SK-MEL-5 (cell line): ENCODE data around the gene LOXL3. TPM values are rescaled to one million over a fixed set of nuclear protein-coding genes. Genes with fewer than 3 reads are reported as not detected.
A peak's percentile ranks its signal among the peaks of the same experiment; 100 is the strongest.

Experiments used
- DNase-seq: peaks from one replicate; pipeline ENCODE4 v3.0.0-alpha.2; 2016; ENCODE audit warnings: low read depth, low spot score
- in situ Hi-C: cut with HindIII; loops from 2 replicates; pipeline ENCODE4 v1.10.0; 2016; ENCODE audit warnings: low sequenced_read_pairs, high pct_unique_total_duplicates, low pct_unique_long_range_greater_than_20kb
- total RNA-seq: library from RNA; depleted of rRNA; stranded (reverse); fragments of >200 nt; shearing (Covaris generic); gene quantifications from 2 replicates; pipeline ENCODE4 v1.2.3, GENCODE V29; 2014

Gene LOXL3
- total RNA-seq, 1 experiment from 2014 or later: 29.6 TPM

GRCh38 chr2:74522516-74522915 is 31.2 kb downstream of the LOXL3 start:
- in situ Hi-C loops: no loop called here
- DNase-seq: no peak

DNA sequence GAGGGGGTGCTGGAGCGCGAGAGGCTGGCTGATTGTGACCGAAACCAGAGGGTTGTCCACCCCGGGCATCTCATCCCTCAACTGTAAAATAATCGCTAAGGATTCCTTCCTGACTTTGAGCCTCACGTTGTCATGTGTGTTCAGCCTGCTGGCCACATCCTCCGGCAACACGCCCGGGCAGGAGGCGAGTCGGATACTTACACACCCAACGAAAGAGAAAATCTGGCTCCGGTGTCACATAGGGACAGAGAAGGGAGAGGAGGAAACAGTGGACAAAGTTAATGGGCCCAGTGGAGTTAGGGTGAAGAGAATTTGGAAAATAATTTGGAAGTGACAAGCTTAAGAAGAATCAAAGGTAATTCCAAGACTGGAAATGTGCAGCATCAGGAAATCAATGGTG is 37.1 kb downstream of the LOXL3 start:
- DNase-seq: no peak
- in situ Hi-C loops: no loop called here

GRCh38 chr2:74515981-74516633 is 37.6 kb downstream of the LOXL3 start:
- in situ Hi-C loops: no loop called here
- DNase-seq: no peak

- no peak for DNase-seq
- in situ Hi-C loops: no loop called here
These were observed 38.3 kb downstream of the LOXL3 start for GRCh38 chr2:74515271-74515980.

DNA sequence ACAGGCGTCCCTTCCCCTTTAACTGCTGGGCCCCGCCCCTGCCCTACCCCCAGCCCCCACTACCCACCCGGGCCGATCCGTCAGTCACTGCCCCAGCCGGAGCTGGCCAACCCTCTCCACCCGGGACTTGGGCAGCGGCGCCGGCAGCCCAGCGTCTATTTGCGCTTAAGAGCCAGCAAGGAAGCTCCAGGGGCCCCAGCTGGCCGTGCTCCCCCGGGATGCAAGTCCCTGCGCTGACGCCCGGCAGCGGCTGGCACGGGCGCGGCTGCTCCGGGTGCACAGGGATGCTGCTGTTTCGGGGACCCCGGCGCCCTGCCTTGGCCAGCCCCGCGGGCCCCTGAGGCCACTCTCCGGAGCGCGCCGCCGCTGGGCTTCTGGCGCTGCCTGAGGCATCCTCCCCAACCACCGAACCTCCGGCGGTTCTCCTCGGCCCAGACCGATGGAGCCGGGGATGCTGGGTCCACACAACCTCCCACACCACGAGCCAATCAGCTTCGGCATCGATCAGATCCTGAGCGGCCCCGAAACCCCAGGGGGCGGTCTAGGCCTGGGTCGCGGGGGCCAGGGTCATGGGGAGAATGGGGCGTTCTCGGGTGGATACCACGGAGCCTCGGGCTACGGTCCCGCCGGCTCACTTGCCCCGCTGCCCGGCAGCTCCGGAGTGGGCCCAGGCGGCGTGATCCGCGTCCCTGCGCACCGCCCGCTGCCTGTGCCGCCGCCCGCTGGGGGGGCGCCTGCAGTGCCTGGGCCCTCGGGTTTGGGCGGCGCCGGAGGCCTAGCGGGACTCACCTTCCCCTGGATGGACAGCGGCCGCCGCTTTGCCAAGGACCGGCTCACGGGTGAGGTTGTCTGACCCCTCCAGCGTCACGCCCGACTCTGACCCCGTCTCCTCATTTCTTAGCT is 39.1 kb downstream of the LOXL3 start, which contains the start of gene TLX2:
TSS of gene TLX2 (plus strand) at position 83 of the 903 bp plus-strand sequence. CDS start at position 440, 357 bp downstream.
- no peak for DNase-seq
- in situ Hi-C loops: no loop called here

DNA sequence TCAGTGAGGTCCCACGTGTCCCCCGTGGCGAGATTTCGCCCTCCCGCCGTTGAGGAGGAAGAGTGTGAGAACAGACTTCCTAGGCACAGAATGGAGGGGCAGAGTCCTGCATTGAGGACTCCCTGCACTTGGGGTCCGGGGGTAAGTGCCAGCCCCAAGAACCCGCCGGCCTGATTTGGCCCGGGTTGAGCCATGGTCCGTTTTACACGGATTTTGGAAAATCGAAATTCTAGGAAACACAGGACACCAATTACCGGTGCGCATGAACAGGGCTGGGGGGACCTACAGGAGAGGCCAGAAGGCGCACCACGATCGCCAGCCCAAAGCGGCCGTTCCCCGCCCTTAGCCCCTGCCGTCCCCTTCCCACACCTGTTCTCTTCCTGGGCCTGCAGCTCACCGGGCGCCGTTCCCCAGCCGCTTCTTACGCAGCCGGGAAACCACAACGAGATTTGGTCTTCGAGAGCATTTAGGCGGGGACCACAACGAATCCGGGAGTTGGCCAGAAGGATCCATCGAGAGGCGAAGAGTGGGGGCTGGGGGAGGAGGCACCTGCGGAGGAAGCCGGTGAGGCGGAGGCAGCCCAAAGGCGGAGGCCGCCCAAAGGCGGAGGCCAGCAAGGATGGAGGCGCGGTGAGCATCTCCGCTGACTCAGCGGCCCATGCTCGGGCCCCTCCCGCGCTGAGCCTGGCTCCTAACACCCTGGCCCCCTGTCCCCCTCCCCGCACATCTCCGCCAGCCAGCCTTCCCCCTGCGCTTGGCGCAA is 40.0 kb downstream of the LOXL3 start:
- no peak for DNase-seq
- in situ Hi-C loops: no loop called here

- DNase-seq: no peak
- in situ Hi-C loops: no loop called here
These were observed 40.8 kb downstream of the LOXL3 start for GRCh38 chr2:74512744-74513604.

DNA sequence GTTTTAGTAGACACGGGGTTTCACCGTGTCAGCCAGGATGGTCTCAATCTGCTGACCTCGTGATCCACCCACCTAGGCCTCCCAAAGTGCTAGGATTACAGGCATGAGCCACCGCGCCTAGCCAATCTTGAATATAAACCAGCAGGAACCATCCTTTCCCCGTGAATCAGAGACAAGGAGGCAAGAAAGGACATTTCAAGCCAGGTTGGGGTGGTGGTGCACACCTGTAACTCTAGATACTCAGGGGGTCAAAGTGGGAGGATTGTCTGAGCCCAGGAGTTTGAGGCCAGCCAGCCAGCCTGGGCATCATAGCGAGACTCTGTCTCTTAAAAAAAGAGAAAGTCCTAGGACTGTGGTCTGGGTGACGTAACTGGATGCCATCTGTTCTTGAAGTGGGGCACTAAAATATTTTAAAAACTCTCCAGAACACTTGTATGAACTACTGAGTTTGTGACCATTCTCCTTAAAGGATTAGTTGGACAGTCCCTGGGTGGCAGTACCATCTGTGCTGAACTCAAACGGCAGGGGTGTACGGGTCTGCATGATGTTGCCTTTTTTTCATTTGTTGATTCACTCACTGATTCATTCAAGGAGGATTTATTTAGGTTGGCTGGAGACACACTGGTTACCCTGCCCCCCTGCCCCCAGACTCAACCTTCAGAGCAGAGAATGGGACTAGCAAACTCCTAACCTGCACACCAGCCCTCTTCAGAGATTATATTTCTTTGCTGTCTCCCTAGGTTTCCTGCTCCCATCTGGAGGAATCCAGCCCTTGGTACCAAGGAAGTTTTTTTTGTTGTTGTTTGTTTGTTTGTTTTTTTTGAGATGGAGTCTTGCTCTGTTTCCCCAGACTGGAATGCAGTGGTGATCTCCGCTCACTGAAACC is 42.4 kb downstream of the LOXL3 start:
- no peak for DNase-seq
- in situ Hi-C loops: no loop called here

- in situ Hi-C loops: no loop called here
- DNase-seq: no peak
These were observed 43.5 kb downstream of the LOXL3 start for GRCh38 chr2:74510272-74510671.

DNA sequence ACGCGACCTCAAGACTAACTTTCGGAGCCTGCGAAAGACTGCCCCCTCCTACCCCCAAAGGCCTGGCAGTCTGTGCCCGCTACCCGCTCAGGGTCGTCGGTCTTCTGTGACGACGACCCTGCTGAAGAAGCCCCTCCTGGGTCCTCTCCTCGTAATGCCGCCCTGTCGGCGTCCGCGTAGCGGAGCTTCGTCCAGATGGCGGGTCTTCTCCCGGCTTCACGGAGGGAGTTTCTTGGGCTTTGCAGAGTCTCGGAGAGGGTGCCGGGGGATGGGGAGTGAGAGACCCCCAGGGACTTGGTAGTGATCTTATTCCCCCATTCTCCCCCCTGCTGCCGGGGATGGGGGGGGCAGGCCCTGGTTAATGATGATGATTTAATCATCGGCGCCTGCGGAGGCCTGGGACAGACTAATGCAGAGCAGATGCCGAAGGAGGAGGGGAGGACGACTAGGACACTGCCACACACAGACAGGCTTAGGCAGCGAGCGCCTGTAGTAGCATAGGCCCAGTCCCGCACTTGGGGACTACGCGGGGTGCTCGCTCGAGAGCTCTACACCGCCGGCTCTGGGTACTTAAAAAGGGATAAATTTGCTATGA is 45.7 kb downstream of the LOXL3 start:
- peak; percentile 58 for DNase-seq
- in situ Hi-C loops: no loop called here

GRCh38 chr2:74507145-74507925 is 46.4 kb downstream of the LOXL3 start, which contains the start of gene PCGF1:
Gene PCGF1, minus strand, starts transcription at chr2:74507695. Its CDS starts 27 bp downstream, at chr2:74507668.
- DNase-seq: peak; percentile 99
- in situ Hi-C loops: no loop called here

DNA sequence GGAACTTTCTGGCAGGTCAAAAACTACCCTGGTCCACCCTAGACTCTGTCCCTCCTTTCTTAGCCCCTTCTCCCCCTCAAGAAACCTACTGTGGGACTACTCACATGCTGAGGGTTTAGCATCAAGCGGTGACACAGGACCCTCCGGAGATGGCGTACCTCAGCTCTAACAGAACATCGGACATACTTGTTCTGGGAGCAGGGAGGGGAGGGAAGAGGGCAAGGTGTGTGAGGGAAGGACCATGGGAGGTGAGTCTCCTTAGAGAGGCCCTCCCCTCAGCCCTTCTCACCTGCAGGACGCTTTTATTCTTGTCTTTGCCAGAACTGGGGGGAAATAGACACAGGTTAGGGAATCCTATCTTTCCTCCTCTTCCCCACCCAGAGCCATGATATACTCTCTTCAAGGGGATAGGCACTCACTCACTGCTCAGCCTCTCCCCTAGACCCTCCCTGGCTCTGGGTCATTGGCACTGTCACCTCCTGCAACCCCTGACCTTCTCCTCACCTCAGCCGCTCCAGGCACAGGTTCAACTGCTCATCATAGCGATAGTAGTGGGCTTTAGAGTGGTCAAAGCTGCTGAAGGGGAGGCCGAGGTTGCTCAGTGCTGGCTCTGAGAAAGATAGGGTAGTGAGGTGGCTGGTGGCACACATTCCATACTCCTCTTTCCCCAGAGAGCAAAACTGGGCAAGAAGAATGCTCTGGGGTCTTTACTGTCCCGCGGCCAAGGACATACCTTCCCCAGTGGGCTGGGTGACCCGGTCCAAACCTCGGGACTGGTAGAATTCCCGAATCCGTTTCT is 48.1 kb downstream of the LOXL3 start:
- in situ Hi-C loops: no loop called here
- DNase-seq: peak; percentile 11

GRCh38 chr2:74504591-74504990 is 49.2 kb downstream of the LOXL3 start:
- peak; percentile 10 for DNase-seq
- in situ Hi-C loops: no loop called here
